NCI-H1694 (cell line): Measurements from ENCODE around the gene CASK.

Experiments used
- DNase-seq: peaks from one replicate; lab custom pipeline; 2025; lab: John Stamatoyannopoulos, UW

The CASK gene

GRCh38 chrX:41471786-41472185 is 451.6 kb downstream of the CASK start:
- no peak for DNase-seq

- DNase-seq = no peak
Observed at GRCh38 chrX:41470706-41471105, 452.6 kb downstream of the CASK start.

GRCh38 chrX:41468647-41469323 is 454.6 kb downstream of the CASK start:
- no peak for DNase-seq
